Measurements from ENCODE around the gene RBAK. TPM values are rescaled to one million over a fixed set of nuclear protein-coding genes. Genes with fewer than 3 reads are reported as not detected.

The RBAK gene
- total and polyA plus RNA-seq, 8 donors, result 9.7 to 22.0 (median 19.3) TPM

- no peak overlapping the region for H3K27ac ChIP-seq
- no peak for DNase-seq
- intact Hi-C loops (cut with DNase I), result no loop called here
- ATAC-seq, result no peak
- H3K4me3 ChIP-seq, result no peak overlapping the region
- TF ChIP-seq, protein P1, sequence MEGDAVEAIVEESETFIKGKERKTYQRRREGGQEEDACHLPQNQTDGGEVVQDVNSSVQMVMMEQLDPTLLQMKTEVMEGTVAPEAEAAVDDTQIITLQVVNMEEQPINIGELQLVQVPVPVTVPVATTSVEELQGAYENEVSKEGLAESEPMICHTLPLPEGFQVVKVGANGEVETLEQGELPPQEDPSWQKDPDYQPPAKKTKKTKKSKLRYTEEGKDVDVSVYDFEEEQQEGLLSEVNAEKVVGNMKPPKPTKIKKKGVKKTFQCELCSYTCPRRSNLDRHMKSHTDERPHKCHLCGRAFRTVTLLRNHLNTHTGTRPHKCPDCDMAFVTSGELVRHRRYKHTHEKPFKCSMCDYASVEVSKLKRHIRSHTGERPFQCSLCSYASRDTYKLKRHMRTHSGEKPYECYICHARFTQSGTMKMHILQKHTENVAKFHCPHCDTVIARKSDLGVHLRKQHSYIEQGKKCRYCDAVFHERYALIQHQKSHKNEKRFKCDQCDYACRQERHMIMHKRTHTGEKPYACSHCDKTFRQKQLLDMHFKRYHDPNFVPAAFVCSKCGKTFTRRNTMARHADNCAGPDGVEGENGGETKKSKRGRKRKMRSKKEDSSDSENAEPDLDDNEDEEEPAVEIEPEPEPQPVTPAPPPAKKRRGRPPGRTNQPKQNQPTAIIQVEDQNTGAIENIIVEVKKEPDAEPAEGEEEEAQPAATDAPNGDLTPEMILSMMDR (IDR thresholded peaks at IDR 0.05), result no peak
- H3K4me1 ChIP-seq, result no peaks in the 10 kb centered on the region
- no peaks in the 10 kb centered on the region for H3K9me3 ChIP-seq
- peaks cover 0 to 13% of the 10 kb centered on the region in 2 donors for H3K27me3 ChIP-seq
- H3K36me3 ChIP-seq, result no peaks in the 10 kb centered on the region
These were observed 71.7 kb downstream of the RBAK start for GRCh38 chr7:5117095-5117970.

Other genes with a start within 250 kb of the RBAK start
- gene PAPOLB, start 183.8 kb upstream of the RBAK start, total RNA-seq, result under 1 TPM; 0.17 to 0.24 TPM
- gene PAPOLB, start 183.8 kb upstream of the RBAK start, polyA plus RNA-seq (ENCODE audit: insufficient read length in 6 of 6), result under 1 TPM; 0.07 to 0.15 (median 0.12) TPM
- gene RADIL, start 162.1 kb upstream of the RBAK start, total RNA-seq, result 1 to 10 TPM; 6.2 to 8.0 TPM
- gene RADIL, start 162.1 kb upstream of the RBAK start, polyA plus RNA-seq (ENCODE audit: insufficient read length in 6 of 6), result 10 to 100 TPM in 2 of 6 donors, 1 to 10 TPM in 4; 8.0 to 14.7 (median 9.6) TPM
- not detected for gene MMD2, start 86.7 kb upstream of the RBAK start, total RNA-seq
- gene MMD2, start 86.7 kb upstream of the RBAK start, polyA plus RNA-seq (ENCODE audit: insufficient read length in 6 of 6), result under 1 TPM in 2 of 6 donors, not detected in 4; 0.06 to 0.17 TPM
- gene WIPI2, start 144.4 kb downstream of the RBAK start, total RNA-seq, result 10 to 100 TPM; 53.5 TPM
- 10 to 100 TPM; 55.6 to 69.8 (median 62.5) TPM for gene WIPI2, start 144.4 kb downstream of the RBAK start, polyA plus RNA-seq (ENCODE audit: insufficient read length in 6 of 6)
- gene SLC29A4, start 237.1 kb downstream of the RBAK start, total RNA-seq, result 1 to 10 TPM; 1.2 to 7.3 TPM
- 10 to 100 TPM; 19.7 to 35.0 (median 24.6) TPM for gene SLC29A4, start 237.1 kb downstream of the RBAK start, polyA plus RNA-seq (ENCODE audit: insufficient read length in 6 of 6)